Measurements from ENCODE around the gene ISOC2. TPM values are rescaled to one million over a fixed set of nuclear protein-coding genes. Genes with fewer than 3 reads are reported as not detected.
A peak's percentile ranks its signal among the peaks of the same experiment; 100 is the strongest.

ISOC2 gene
- total and polyA plus RNA-seq, 8 donors: 19.8 to 348 (median 70.7) TPM

DNA sequence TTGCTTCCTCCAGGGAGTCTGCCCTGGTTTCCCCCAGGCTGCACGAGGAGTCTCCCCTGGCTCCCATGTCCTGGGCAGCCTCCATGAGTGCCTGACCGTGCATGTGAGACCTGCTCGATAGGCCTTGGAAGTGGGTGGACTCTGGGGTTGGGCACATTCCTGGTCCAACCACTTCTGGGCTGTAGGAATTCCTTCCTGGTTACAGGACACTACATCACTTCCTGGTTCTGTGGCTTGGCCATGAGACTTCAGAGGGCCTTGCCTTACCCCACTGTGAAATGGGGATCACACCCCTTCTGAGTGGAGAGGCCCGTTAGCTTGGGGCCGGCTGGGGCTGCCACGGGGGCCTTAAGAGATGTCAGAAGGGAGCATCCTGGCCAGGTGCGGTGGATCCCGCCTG is 11.0 kb upstream of the ISOC2 start:
- Histone ChIP-seq H3K9me3 (no peaks in the 10 kb centered on the region), H3K36me3 (no peaks in the 10 kb centered on the region), H3K27me3 (no peaks in the 10 kb centered on the region), H3K4me1 (peaks cover 5 to 21% (median 18%) of the 10 kb centered on the region in 4 donors), H3K27ac (no peak overlapping the region), H3K4me3 (no peak overlapping the region)
- intact Hi-C loops (cut with DNase I; ENCODE audit: low total_unique reads): no loop called here
- TF ChIP-seq EP300 (IDR thresholded peaks at IDR 0.05) (no peak), POLR2AphosphoS5 (IDR thresholded peaks at IDR 0.05) (no peak), POLR2A (IDR thresholded peaks at IDR 0.05) (no peak)
- TF ChIP-seq, protein P1, sequence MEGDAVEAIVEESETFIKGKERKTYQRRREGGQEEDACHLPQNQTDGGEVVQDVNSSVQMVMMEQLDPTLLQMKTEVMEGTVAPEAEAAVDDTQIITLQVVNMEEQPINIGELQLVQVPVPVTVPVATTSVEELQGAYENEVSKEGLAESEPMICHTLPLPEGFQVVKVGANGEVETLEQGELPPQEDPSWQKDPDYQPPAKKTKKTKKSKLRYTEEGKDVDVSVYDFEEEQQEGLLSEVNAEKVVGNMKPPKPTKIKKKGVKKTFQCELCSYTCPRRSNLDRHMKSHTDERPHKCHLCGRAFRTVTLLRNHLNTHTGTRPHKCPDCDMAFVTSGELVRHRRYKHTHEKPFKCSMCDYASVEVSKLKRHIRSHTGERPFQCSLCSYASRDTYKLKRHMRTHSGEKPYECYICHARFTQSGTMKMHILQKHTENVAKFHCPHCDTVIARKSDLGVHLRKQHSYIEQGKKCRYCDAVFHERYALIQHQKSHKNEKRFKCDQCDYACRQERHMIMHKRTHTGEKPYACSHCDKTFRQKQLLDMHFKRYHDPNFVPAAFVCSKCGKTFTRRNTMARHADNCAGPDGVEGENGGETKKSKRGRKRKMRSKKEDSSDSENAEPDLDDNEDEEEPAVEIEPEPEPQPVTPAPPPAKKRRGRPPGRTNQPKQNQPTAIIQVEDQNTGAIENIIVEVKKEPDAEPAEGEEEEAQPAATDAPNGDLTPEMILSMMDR (IDR thresholded peaks at IDR 0.05): no peak
- peak in 1 of 2 donors; percentile 54 for DNase-seq
- 36 to 74% (median 72%) methylated on average over 3 to 8 of the region's 8 CpGs for WGBS, 5 donors

DNA sequence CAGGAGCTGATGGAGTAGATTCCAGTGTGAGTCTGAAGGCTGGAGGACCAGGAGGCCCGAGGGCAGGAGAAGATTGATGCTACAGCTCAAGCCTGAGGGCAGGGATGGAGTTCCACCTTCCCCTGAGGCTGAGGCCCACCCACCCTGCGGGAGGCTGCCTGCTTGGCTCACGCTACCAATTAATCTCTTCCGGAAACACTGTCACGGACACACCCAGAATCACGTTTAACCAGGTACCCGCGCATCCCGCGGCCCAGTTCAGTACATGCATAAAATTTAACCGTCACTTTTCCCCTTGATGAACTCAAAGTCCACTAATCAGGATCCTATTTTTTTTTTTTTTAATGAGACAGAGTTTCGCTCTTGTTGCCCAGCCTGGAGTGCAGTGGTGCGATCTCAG is 9.8 kb upstream of the ISOC2 start:
- H3K36me3 ChIP-seq: no peaks in the 10 kb centered on the region
- 68 to 81% (median 76%) methylated on average over 13 of the region's 13 CpGs for WGBS, 5 donors
- H3K9me3 ChIP-seq: no peaks in the 10 kb centered on the region
- no peak for DNase-seq
- H3K4me1 ChIP-seq: peaks cover 5 to 21% (median 16%) of the 10 kb centered on the region in 4 donors
- intact Hi-C loops (cut with DNase I; ENCODE audit: low total_unique reads): no loop called here
- TF ChIP-seq POLR2AphosphoS5 (IDR thresholded peaks at IDR 0.05) (no peak), EP300 (IDR thresholded peaks at IDR 0.05) (no peak)
- TF ChIP-seq, protein P1 (IDR thresholded peaks at IDR 0.05): no peak
- no peak overlapping the region for H3K4me3 ChIP-seq
- H3K27me3 ChIP-seq: no peaks in the 10 kb centered on the region
- H3K27ac ChIP-seq: no peak overlapping the region

DNA sequence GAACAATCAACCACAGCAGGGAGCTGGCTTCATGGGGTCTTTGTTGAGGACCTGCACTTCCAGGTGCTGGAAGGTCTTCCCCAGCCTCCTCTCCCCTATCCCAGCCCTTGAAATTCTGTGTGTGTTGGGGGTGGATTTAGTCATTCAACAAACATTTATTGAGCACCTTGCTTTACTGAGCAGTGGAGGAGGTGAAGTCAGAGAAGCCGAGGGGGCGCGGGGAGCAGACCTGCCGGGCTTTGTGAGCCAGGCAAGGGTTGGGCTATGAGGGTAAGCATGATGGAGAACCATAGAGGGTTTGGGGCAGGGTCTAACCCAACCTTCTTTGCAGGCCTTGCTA is 6.6 kb upstream of the ISOC2 start:
- no peak overlapping the region for H3K4me3 ChIP-seq
- no peak for DNase-seq
- peak overlapping the region in 1 of 5 donors; percentile 13 for H3K27ac ChIP-seq
- WGBS, 5 donors: 0 to 12% (median 10%) methylated on average over 4 of the region's 4 CpGs
- TF ChIP-seq POLR2A (IDR thresholded peaks at IDR 0.05): no peak
- peaks cover 0 to 11% (median 9%) of the 10 kb centered on the region in 4 donors for H3K4me1 ChIP-seq
- intact Hi-C loops (cut with DNase I; ENCODE audit: low total_unique reads): loop anchor here (5.0 kb wide), 1 partner anchor 34 kb away; no protein-coding TSS in a partner anchor
- H3K27me3 ChIP-seq: no peaks in the 10 kb centered on the region
- H3K36me3 ChIP-seq: no peaks in the 10 kb centered on the region
- H3K9me3 ChIP-seq: no peaks in the 10 kb centered on the region

DNA sequence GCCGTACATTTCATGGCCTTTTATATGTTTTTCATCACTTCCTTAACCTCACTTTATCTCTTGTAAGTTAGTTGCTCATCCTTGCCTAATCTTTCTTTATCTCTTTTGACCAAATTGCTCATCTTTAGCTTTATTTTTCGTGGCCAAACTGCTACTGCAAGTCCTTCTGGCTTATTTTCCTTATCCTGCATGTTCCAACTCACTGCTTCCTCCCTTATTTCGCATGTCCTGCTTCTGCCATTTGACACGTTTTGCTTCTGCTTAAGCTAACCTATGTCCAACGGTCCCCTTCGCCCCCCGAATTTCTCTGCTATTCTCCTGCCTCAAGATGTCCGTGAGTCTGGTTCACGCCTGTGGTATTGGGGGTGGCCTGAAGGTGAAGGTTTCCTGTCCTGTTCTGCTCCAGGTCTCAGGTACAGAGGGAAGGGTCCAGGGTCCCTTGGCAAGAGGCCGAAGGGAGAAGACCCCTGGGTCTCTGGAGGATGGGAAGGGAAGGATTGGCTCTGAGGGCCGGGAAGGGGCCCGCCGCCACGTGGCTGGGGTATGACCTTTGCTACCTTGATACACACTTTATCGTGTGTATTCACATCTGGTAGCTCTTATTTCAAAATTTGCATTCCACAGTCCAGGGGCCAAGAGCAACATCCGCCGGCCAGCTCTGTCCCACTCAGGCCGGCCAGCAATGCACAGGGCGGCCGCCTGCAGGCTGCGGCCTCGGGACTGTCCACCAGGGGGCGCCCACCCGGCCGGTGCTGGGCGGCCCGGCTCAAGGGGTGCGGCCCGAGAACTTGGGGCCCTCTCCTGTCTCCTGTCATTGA is 6.0 kb upstream of the ISOC2 start:
- intact Hi-C loops (cut with DNase I; ENCODE audit: low total_unique reads): loop anchor here (5.0 kb wide), 1 partner anchor 35 kb away; no protein-coding TSS in a partner anchor
- H3K27me3 ChIP-seq: no peaks in the 10 kb centered on the region
- H3K27ac ChIP-seq: peak overlapping the region in 1 of 5 donors; percentile 13
- H3K4me3 ChIP-seq: no peak overlapping the region
- 27 to 30% (median 29%) methylated on average over 27 to 29 of the region's 29 CpGs for WGBS, 5 donors
- H3K36me3 ChIP-seq: no peaks in the 10 kb centered on the region
- DNase-seq: peak; percentile 75 to 84
- no peaks in the 10 kb centered on the region for H3K9me3 ChIP-seq
- peaks cover 0 to 14% (median 12%) of the 10 kb centered on the region in 4 donors for H3K4me1 ChIP-seq
- TF ChIP-seq EP300 (IDR thresholded peaks at IDR 0.05): no peak
- TF ChIP-seq POLR2A (IDR thresholded peaks at IDR 0.05): no peak
- TF ChIP-seq, protein P1 (IDR thresholded peaks at IDR 0.05): peak in 5 of 7 experiments; percentile 89 to 100 (median 98)
- no peak for TF ChIP-seq POLR2AphosphoS5 (IDR thresholded peaks at IDR 0.05)

DNA sequence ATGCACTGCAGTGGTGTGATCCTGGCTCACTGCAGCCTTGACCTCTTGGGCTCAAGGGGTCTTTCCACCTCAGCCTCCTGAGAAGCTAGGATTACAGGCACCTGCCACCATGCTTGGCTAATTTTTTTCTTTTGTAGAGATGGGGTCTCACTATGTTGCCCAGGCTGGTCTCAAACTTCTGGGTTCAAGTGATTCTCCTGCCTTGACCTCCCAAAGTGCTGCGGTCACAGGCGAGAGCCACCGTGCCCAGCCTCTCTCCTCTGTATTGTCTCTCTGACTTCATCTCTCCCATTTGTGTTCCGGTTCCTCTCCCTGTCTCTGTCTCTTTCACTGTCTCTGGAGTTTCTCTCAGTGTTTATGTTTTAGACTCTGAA is 4.8 kb upstream of the ISOC2 start:
- 88 to 93% (median 92%) methylated on average over 4 of the region's 4 CpGs for WGBS, 5 donors
- DNase-seq: no peak
- Histone ChIP-seq H3K27me3 (no peaks in the 10 kb centered on the region), H3K4me1 (peaks cover 0 to 20% (median 18%) of the 10 kb centered on the region in 4 donors), H3K27ac (no peak overlapping the region), H3K4me3 (no peak overlapping the region), H3K36me3 (no peaks in the 10 kb centered on the region), H3K9me3 (no peaks in the 10 kb centered on the region)
- intact Hi-C loops (cut with DNase I; ENCODE audit: low total_unique reads): loop anchor here (5.0 kb wide), 1 partner anchor 36 kb away; no protein-coding TSS in a partner anchor
- TF ChIP-seq EP300 (IDR thresholded peaks at IDR 0.05): no peak
- TF ChIP-seq POLR2A (IDR thresholded peaks at IDR 0.05): no peak
- TF ChIP-seq, protein P1 (IDR thresholded peaks at IDR 0.05): no peak
- TF ChIP-seq POLR2AphosphoS5 (IDR thresholded peaks at IDR 0.05): no peak
